CD4-positive, alpha-beta T cell treated with Interleukin-4 for 1 hour (primary cell): Measurements from ENCODE around the gene ALOXE3.

Experiments used
- DNase-seq, 2 donors: peaks; one replicate each; pipeline ENCODE4 v3.0.0-alpha.2; 2020 to 2022

The ALOXE3 gene

DNA sequence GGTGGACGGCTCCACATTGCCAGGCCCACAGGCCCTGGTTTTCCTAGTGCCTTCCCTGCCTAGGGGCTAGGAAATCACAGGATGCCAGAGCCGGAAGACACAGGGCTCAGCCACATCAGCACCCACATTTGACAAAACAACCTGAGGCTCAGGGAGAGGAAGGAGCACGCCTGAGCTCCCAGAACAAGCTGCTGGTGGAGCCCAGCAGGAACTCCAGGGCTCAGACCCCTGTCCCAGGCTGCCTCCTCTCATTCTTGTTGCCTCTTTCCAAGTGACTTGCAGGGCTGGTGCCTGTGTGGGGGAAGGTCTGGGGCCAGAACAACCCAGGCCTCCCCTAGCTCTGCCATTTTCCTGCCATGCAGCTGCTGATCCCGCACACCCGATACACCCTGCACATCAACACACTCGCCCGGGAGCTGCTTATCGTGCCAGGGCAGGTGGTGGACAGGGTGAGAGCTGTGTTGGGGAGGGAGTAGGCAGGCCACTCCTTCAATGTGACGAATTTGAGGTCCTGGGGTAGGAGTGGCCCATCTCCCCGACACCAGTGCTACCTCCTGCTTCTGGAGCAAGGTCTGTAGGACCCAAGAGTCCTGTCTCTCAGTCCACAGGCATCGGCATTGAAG, 71.9 kb downstream of the ALOXE3 start:
- DNase-seq: no peak
